ENCODE data around the gene CHRNB2. TPM values are rescaled to one million over a fixed set of nuclear protein-coding genes. Genes with fewer than 3 reads are reported as not detected.

The CHRNB2 gene
- total and polyA plus RNA-seq, 9 of the 15 experiments (the other 6 are each of a cell fraction or from before 2014, with no cell fraction given), result 0.01 TPM; not detected in 8

DNA sequence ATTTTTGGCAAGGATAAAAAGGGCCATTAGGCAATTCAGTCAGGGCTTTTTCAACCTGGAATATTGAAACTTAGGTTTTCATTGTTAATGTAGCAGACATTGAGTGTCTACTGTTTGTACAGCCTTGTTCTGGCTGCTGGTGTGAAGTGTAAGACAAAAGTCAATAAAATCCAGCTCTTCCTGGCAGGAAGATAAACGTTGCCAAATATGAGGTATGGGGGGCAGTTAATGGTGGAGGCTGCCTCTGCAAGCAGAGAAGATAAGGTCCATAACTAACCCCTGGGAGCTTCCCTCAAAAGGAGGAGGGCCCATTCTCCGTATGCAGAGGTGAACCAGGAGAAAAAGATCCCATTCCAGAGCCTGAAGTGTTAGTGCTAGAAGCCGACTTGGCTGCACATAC lies 45.9 kb upstream of the CHRNB2 start:
- BruUV-seq (replicated peaks), result no TSS peak
- no peak overlapping the region; a peak in 1 of 4 replicates for H3K9ac ChIP-seq (ENCODE audit: insufficient read depth in 1 of 2, low read depth in 2 of 2, low read length in 2 of 2)
- H2AFZ ChIP-seq (ENCODE audit: low read depth, low read length), result no peak overlapping the region
- TF ChIP-seq PPARD (CRISPR knock-in tag; IDR thresholded peaks at IDR 0.05), result no peak
- no peak for TF ChIP-seq CEBPG (CRISPR knock-in tag; IDR thresholded peaks at IDR 0.05)
- TF ChIP-seq CEBPG (tag; conservative IDR thresholded peaks at IDR 0.05 in 1 of 2, IDR thresholded peaks at IDR 0.05 in 1 of 2), result no peak
- no peak for TF ChIP-seq FOXK2 (conservative IDR thresholded peaks at IDR 0.05 in 1 of 2, IDR thresholded peaks at IDR 0.05 in 1 of 2; ENCODE audit: low read depth in 2 of 2)
- TF ChIP-seq PCBP1 (IDR thresholded peaks at IDR 0.05; ENCODE audit: low read depth, low read length, poor library complexity, severe bottlenecking), result no peak
- no peak for TF ChIP-seq SREBF1 (IDR thresholded peaks at IDR 0.05; ENCODE audit: borderline replicate concordance, low read depth, low read length)
- TF ChIP-seq, protein P1, sequence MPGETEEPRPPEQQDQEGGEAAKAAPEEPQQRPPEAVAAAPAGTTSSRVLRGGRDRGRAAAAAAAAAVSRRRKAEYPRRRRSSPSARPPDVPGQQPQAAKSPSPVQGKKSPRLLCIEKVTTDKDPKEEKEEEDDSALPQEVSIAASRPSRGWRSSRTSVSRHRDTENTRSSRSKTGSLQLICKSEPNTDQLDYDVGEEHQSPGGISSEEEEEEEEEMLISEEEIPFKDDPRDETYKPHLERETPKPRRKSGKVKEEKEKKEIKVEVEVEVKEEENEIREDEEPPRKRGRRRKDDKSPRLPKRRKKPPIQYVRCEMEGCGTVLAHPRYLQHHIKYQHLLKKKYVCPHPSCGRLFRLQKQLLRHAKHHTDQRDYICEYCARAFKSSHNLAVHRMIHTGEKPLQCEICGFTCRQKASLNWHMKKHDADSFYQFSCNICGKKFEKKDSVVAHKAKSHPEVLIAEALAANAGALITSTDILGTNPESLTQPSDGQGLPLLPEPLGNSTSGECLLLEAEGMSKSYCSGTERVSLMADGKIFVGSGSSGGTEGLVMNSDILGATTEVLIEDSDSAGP (CRISPR knock-in tag; IDR thresholded peaks at IDR 0.05), result no peak
- no peak for TF ChIP-seq CTBP1 (IDR thresholded peaks at IDR 0.05; ENCODE audit: borderline replicate concordance)
- no peak for TF ChIP-seq MTA3 (IDR thresholded peaks at IDR 0.05; ENCODE audit: borderline replicate concordance)
- TF ChIP-seq ZNF12 (CRISPR knock-in tag; IDR thresholded peaks at IDR 0.05), result no peak
- no peak for TF ChIP-seq SOX6 (IDR thresholded peaks at IDR 0.05)
- TF ChIP-seq HDAC2 (IDR thresholded peaks at IDR 0.05), result no peak
- TF ChIP-seq ZNF274 (IDR thresholded peaks at IDR 0.05; ENCODE audit: borderline replicate concordance, low read depth, low read length), result no peak
- TF ChIP-seq, protein P2, sequence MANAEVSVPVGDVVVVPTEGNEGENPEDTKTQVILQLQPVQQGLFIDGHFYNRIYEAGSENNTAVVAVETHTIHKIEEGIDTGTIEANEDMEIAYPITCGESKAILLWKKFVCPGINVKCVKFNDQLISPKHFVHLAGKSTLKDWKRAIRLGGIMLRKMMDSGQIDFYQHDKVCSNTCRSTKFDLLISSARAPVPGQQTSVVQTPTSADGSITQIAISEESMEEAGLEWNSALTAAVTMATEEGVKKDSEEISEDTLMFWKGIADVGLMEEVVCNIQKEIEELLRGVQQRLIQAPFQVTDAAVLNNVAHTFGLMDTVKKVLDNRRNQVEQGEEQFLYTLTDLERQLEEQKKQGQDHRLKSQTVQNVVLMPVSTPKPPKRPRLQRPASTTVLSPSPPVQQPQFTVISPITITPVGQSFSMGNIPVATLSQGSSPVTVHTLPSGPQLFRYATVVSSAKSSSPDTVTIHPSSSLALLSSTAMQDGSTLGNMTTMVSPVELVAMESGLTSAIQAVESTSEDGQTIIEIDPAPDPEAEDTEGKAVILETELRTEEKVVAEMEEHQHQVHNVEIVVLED (CRISPR knock-in tag; IDR thresholded peaks at IDR 0.05), result no peak
- no peak for TF ChIP-seq ZNF507 (tag; conservative IDR thresholded peaks at IDR 0.05)
- TF ChIP-seq FOS (IDR thresholded peaks at IDR 0.05; ENCODE audit: extremely low read depth, insufficient read length), result no peak
- no peak for TF ChIP-seq XRCC3 (IDR thresholded peaks at IDR 0.05)
- TF ChIP-seq, protein P3, sequence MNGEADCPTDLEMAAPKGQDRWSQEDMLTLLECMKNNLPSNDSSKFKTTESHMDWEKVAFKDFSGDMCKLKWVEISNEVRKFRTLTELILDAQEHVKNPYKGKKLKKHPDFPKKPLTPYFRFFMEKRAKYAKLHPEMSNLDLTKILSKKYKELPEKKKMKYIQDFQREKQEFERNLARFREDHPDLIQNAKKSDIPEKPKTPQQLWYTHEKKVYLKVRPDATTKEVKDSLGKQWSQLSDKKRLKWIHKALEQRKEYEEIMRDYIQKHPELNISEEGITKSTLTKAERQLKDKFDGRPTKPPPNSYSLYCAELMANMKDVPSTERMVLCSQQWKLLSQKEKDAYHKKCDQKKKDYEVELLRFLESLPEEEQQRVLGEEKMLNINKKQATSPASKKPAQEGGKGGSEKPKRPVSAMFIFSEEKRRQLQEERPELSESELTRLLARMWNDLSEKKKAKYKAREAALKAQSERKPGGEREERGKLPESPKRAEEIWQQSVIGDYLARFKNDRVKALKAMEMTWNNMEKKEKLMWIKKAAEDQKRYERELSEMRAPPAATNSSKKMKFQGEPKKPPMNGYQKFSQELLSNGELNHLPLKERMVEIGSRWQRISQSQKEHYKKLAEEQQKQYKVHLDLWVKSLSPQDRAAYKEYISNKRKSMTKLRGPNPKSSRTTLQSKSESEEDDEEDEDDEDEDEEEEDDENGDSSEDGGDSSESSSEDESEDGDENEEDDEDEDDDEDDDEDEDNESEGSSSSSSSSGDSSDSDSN (IDR thresholded peaks at IDR 0.05; ENCODE audit: borderline replicate concordance in 1 of 2, low read depth in 2 of 2, low read length in 2 of 2), result no peak
- H3K27ac ChIP-seq (ENCODE audit: extremely low read depth, low read depth, low read length), result no peak overlapping the region
- H4K20me1 ChIP-seq (replicated peaks; ENCODE audit: control insufficient read depth, insufficient read depth, low read length), result no peaks in the 10 kb centered on the region
- 3% methylated on average over 3 of the region's 3 CpGs for WGBS (ENCODE audit: insufficient coverage, low coverage, missing lambda C conversion rate)
- no peak for DNase-seq (ENCODE audit: extremely low read depth in 1 of 4, low spot score in 3 of 4)
- FAIRE-seq, result no peak
- intact Hi-C loops (cut with micrococcal nuclease), result no loop called here
- POLR2A ChIA-PET, result interaction anchor here (0.6 to 2.3 kb wide), 4 partner anchors 12 to 1041 kb away, joined by 3 to 12 read pairs (median 3); partner anchors contain the start of gene ASH1L
- H3K27me3 ChIP-seq (ENCODE audit: control insufficient read depth in 2 of 2, insufficient read depth in 2 of 2, low read length in 2 of 2), result peaks cover 15 to 35% of the 10 kb centered on the region in 2 experiments
- no peak overlapping the region for H3K4me2 ChIP-seq (ENCODE audit: insufficient read depth, low read length)
- no peaks in the 10 kb centered on the region for H3K36me3 ChIP-seq (ENCODE audit: control insufficient read depth, insufficient read depth, low read length)
- no peaks in the 10 kb centered on the region for H3K9me1 ChIP-seq (ENCODE audit: control insufficient read depth, insufficient read depth, low read length)
- no peaks in the 10 kb centered on the region for H3K9me3 ChIP-seq (replicated peaks; ENCODE audit: control insufficient read depth, insufficient read depth, low read depth, low read length)
- ATAC-seq, result no peak
- CTCF ChIA-PET (ENCODE audit: low intra/inter-chr PET ratio), result no interaction called here
- H3K4me1 ChIP-seq (replicated peaks in 1 of 2; ENCODE audit: control insufficient read depth in 2 of 2, insufficient read depth in 2 of 2, low read length in 2 of 2), result peaks cover 0 to 4% of the 10 kb centered on the region in 2 experiments; a peak in 1 of 5 replicates
- in situ Hi-C loops (cut with MboI), result loop anchor here (5.0 kb wide), 1 partner anchor 34 kb away; no protein-coding TSS in a partner anchor
- H3K4me3 ChIP-seq, result no peak overlapping the region
- no peaks in the 10 kb centered on the region for H3K79me2 ChIP-seq (ENCODE audit: control insufficient read depth, insufficient read depth, low read length)
